HepG2 (cell line): ENCODE results near the gene ECSIT. TPM values are rescaled to one million over a fixed set of nuclear protein-coding genes. Genes with fewer than 3 reads are reported as not detected.
A peak's percentile ranks its signal among the peaks of the same experiment; 100 is the strongest.

Source experiments
- ARNT ChIP-seq: fragments of 450-650 bp; IDR thresholded peaks from 2 replicates; pipeline ENCODE4 v1.6.1; 2017
- CC2D1A ChIP-seq: sonication (generic); formaldehyde crosslinking; IDR thresholded peaks from 2 replicates; pipeline ENCODE4 v1.8.1; 2023; ENCODE audit warnings: mild to moderate bottlenecking, missing genetic modification reagents
- CHD2 ChIP-seq: IDR thresholded peaks from 2 replicates; pipeline ENCODE4 v1.6.1; 2011; ENCODE audit warnings: low read depth, low read length, improper control_type of control experiment
- GABPB1 ChIP-seq: IDR thresholded peaks from 2 replicates; pipeline ENCODE4 v1.6.1; 2016; ENCODE audit warnings: mild to moderate bottlenecking, missing genetic modification reagents, moderate library complexity, missing compliant biosample characterization
- ISL2 ChIP-seq: sonication (generic); formaldehyde crosslinking; IDR thresholded peaks from 2 replicates; pipeline ENCODE4 v1.5.0; 2020; ENCODE audit warnings: missing genetic modification reagents
- KDM2A ChIP-seq: sonication (generic); formaldehyde crosslinking; IDR thresholded peaks from 2 replicates; pipeline ENCODE4 v1.4.0; 2020; ENCODE audit warnings: low read depth, missing genetic modification reagents, borderline replicate concordance
- MTA3 ChIP-seq: sonication (generic); formaldehyde crosslinking; IDR thresholded peaks from 2 replicates; pipeline ENCODE4 v1.4.0; 2020; ENCODE audit warnings: missing genetic modification reagents
- NAIF1 ChIP-seq: sonication (generic); formaldehyde crosslinking; IDR thresholded peaks from 2 replicates; pipeline ENCODE4 v1.5.0; 2020; ENCODE audit warnings: mild to moderate bottlenecking, missing genetic modification reagents, borderline replicate concordance
- PBX2 ChIP-seq: IDR thresholded peaks from 2 replicates; pipeline ENCODE4 v1.6.1; 2016; ENCODE audit warnings: control low read depth
- RAD21 ChIP-seq: fragments of 450-650 bp; formaldehyde crosslinking; IDR thresholded peaks from 2 replicates; pipeline ENCODE4 v1.5.0; 2020; ENCODE audit warnings: mild to moderate bottlenecking
- RERE ChIP-seq: IDR thresholded peaks from 2 replicates; pipeline ENCODE4 v1.6.1; 2016; ENCODE audit warnings: low read depth, missing genetic modification reagents, missing compliant biosample characterization
- SMARCE1 ChIP-seq: fragments of 450-650 bp; IDR thresholded peaks from 2 replicates; pipeline ENCODE4 v1.6.1; 2017; ENCODE audit warnings: borderline replicate concordance
- SRF ChIP-seq: IDR thresholded peaks from 2 replicates; pipeline ENCODE4 v1.6.1; 2011; ENCODE audit warnings: mild to moderate bottlenecking, low read depth, low read length, moderate library complexity
- ZFAT ChIP-seq: sonication (generic); formaldehyde crosslinking; conservative IDR thresholded peaks from 2 replicates; pipeline ENCODE4 v1.8.1; 2023; ENCODE audit warnings: missing genetic modification reagents, inconsistent platforms
- ZFP37 ChIP-seq: sonication (generic); formaldehyde crosslinking; IDR thresholded peaks from 2 replicates; pipeline ENCODE4 v1.4.0; 2020; ENCODE audit warnings: missing genetic modification reagents, borderline replicate concordance
- ZNF280D ChIP-seq: sonication (generic); formaldehyde crosslinking; IDR thresholded peaks from 2 replicates; pipeline ENCODE4 v1.5.1; 2020; ENCODE audit warnings: mild to moderate bottlenecking, missing genetic modification reagents
- ZNF543 ChIP-seq: sonication (generic); formaldehyde crosslinking; IDR thresholded peaks from 2 replicates; pipeline ENCODE4 v1.4.0; 2020; ENCODE audit warnings: mild to moderate bottlenecking, missing genetic modification reagents
- ZNF567 ChIP-seq: sonication (generic); formaldehyde crosslinking; IDR thresholded peaks from 2 replicates; pipeline ENCODE4 v1.8.1; 2023; ENCODE audit warnings: mild to moderate bottlenecking, missing genetic modification reagents, borderline replicate concordance
- ZNF780A ChIP-seq: sonication (generic); formaldehyde crosslinking; IDR thresholded peaks from 2 replicates; pipeline ENCODE4 v1.8.0; 2022; ENCODE audit warnings: mild to moderate bottlenecking, missing genetic modification reagents, moderate library complexity
- ZSCAN12 ChIP-seq: sonication (generic); formaldehyde crosslinking; IDR thresholded peaks from 2 replicates; pipeline ENCODE4 v1.9.0; 2021; ENCODE audit warnings: mild to moderate bottlenecking, missing genetic modification reagents
- polyA plus RNA-seq, 8 experiments: library from polyadenylated mRNA; depleted of rRNA in 3 of 8; stranded (reverse) in 7 of 8; unstranded in 1 of 8; fragments of >200 nt; fragmentation: Illumina TruSeq in 4 of 8; extraction: Trizol in 4 of 8; gene quantifications; 2 replicates each; pipeline versions ENCODE4 v1.2.1 to v1.2.3, GENCODE V29; 2011 to 2016; ENCODE audit warnings: low read depth in 4 of 8, missing spikeins in 1 of 8, mixed read lengths in 1 of 8; ENCODE audit not compliant: insufficient read depth in 1 of 8
- total RNA-seq, 5 experiments: library from RNA; depleted of rRNA; stranded (reverse); fragments of >200 nt; fragmentation: Illumina TruSeq; extraction: Trizol; gene quantifications; 2 replicates each; pipeline ENCODE4 v1.2.3, GENCODE V29; 2016; ENCODE audit warnings: low read depth in 1 of 5

The ECSIT gene
- total and polyA plus RNA-seq, 2 of the 13 experiments (the other 11 are each of a cell fraction or from before 2014, with no cell fraction given) = 36.4 to 62.3 TPM

GRCh38 chr19:11535792-11536595 lies 7.1 kb upstream of the ECSIT start (continued):
- peak; percentile 34; the same call in 1 of the 2 replicates for TF ChIP-seq ZNF280D (CRISPR knock-in tag)
- peak; percentile 79 for TF ChIP-seq GABPB1
- no peak for TF ChIP-seq PBX2 (CRISPR knock-in tag)
- TF ChIP-seq ZNF780A (CRISPR knock-in tag) = no peak
- TF ChIP-seq SMARCE1 = no peak
- no peak for TF ChIP-seq NAIF1 (CRISPR knock-in tag)
- TF ChIP-seq ZSCAN12 (CRISPR knock-in tag) = peak; percentile 54; the same call in 1 of the 2 replicates
- no peak for TF ChIP-seq ZFAT (CRISPR knock-in tag)
- TF ChIP-seq ZFP37 (CRISPR knock-in tag) = no peak
- TF ChIP-seq ISL2 (CRISPR knock-in tag) = 0 out of 2 replicates have a peak, but pooled peaks have one; percentile 19
- no peak for TF ChIP-seq ZNF543 (CRISPR knock-in tag)
- no peak for TF ChIP-seq RERE (CRISPR knock-in tag)
- no peak for TF ChIP-seq MTA3 (CRISPR knock-in tag)
- TF ChIP-seq CC2D1A (CRISPR knock-in tag) = no peak
- TF ChIP-seq SRF = peak; percentile 61; the same call in 1 of the 2 replicates
- TF ChIP-seq CHD2 = no peak
- TF ChIP-seq KDM2A (CRISPR knock-in tag) = peak; percentile 66; the same call in 1 of the 2 replicates
- TF ChIP-seq RAD21 (CRISPR knock-in tag) = peak; percentile 80
- no peak for TF ChIP-seq ARNT
- TF ChIP-seq ZNF567 (CRISPR knock-in tag) = no peak
